CD4-positive, alpha-beta T cell treated with Interleukin-15 for 1 hour (primary cell): ENCODE data around the gene OR2L2.
"Not testable (repeated sequence)": the region's sequence is repeated elsewhere in the genome, so short reads cannot be mapped to it uniquely, and the experiment has no call there.

Source experiments
- DNase-seq: peaks from one replicate; pipeline ENCODE4 v3.0.0-alpha.2; 2020

The OR2L2 gene, protein sequence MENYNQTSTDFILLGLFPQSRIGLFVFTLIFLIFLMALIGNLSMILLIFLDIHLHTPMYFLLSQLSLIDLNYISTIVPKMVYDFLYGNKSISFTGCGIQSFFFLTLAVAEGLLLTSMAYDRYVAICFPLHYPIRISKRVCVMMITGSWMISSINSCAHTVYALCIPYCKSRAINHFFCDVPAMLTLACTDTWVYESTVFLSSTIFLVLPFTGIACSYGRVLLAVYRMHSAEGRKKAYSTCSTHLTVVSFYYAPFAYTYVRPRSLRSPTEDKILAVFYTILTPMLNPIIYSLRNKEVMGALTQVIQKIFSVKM

DNA sequence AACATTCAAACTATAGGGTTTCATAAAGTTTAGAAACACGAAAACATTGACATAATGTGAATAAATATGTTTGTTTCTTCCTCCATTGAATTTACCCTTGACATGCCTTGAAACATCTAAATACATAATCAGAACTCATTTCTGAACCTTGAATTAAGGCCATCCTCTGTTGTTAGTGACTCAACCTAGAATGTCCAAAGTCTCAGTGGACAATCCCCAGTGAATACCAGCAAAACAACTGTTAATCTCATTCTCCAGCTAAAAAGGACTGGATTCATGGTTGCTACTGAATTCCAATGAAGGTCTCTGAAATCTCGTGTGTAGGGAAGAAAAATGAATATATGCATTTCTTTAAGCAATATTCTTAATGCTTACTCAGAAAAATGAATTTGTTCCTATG, at the start of gene OR2L2:
TSS of gene OR2L2 (plus strand) at position 301 of the 400 bp plus-strand sequence. CDS start 8,198 bp downstream, outside the sequence.
- DNase-seq = no peak

DNA sequence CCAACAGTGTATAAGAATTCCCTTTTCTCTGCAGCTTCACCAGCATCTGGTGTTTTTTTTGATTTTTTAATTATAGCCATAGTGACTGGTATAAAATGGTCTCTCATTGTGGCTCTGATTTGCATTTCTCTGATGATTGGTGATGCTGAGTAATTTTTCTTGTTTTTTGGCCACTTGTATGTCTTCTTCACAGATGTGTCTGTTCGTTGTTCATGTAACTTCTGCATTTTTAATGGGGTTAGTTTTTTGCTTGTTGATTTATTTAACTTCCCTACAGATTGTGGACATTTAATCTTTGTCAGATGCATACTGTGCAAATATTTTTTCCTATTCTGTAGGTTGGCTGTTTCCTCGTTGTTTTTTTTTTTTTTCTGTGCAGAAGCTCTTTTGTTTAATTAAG, 36.9 kb upstream of the OR2L2 start:
- DNase-seq = no peak

GRCh38 chr1:247998811-247999210, 31.1 kb upstream of the OR2L2 start:
- DNase-seq = no peak

DNA sequence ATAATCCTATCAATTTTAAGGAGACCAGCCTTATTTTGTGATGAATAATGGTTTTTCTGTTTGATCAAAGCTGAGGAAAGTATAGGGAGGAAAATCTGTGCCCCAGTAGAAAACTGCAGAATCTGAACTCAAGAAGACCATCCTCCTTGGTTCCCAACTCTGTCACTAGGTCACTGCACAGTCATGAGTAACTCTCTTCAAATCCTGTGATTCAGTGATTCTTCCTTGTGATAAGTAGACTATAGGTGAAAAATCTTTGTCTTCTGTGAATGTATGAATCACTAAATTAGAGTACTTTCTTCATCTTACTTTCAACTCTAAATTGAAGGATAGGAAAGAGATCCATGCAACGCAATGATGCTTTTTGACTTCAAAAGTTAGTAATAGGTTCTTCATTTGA, 29.7 kb upstream of the OR2L2 start:
- DNase-seq = no peak

DNA sequence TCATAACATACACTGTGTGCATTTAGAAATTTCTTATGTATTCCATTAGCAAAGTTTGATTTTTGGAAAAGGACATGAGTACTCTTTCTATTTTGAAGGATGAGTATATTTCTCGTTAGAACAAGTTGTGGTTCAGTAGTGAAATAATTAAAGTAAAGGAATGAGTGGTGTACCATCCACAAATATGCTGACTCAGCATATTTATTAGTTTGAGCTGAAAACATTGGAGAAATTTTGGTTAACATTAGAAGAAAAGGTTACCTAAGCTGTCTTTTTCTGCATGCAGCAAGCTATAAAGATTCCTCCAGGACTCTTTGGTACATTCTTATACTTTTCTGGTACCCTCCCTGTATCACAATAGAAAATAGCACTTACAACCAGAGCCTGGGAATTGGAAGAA, 22.1 kb upstream of the OR2L2 start:
- no peak for DNase-seq

GRCh38 chr1:248009681-248010080, 20.2 kb upstream of the OR2L2 start:
- no peak for DNase-seq

GRCh38 chr1:248013229-248013710, 16.6 kb upstream of the OR2L2 start, which contains the start of gene OR2L5:
TSS of gene OR2L5 (plus strand) at chr1:248013660. CDS start at chr1:248021948, 8,288 bp downstream.
- no peak for DNase-seq

DNA sequence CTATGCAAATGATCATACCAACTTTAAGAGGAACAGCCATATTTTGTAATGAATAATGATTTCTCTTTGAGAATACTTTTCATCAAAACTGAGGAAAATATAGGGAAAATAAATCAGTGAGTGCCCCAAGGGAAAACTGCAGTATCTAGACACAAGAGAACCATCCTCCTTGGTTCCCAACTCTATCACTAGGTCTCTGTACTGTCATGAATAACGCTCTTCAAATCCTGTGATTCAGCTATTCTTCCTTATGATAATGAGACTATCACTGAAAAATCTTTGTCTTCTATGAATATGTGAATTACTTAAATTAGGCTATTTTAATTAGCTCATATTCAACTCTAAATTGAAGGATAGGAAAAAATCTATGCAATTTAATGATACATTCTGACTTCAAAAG, 14.1 kb upstream of the OR2L2 start:
- no peak for DNase-seq

- DNase-seq = no peak
Measured at GRCh38 chr1:248045209-248045608, 15.3 kb downstream of the OR2L2 start.

GRCh38 chr1:248046536-248046935, 16.7 kb downstream of the OR2L2 start, which contains the start of gene OR2L3:
TSS of gene OR2L3 (plus strand) at chr1:248046836. CDS start at chr1:248060682, 13,846 bp downstream.
- DNase-seq = no peak

DNA sequence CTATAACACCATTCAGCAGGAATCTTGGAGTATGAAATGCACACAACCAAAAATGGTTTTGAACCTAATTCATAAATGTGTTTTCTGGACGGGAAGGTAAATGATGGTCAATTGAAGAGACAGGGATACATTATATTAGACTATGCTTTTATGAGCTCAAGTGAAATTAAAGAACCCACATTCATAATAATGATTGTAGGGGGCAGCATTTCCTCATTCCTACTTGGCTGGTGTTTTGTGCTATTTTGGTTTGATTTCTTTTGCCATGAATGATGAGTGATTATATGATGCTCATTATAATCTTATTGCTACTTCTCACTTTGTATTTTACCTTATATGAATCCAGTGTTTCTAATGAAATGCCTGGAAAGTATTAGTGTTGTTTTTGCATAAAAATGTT, 17.1 kb downstream of the OR2L2 start:
- no peak for DNase-seq

GRCh38 chr1:248054671-248055070, 24.8 kb downstream of the OR2L2 start:
- DNase-seq = no peak

DNA sequence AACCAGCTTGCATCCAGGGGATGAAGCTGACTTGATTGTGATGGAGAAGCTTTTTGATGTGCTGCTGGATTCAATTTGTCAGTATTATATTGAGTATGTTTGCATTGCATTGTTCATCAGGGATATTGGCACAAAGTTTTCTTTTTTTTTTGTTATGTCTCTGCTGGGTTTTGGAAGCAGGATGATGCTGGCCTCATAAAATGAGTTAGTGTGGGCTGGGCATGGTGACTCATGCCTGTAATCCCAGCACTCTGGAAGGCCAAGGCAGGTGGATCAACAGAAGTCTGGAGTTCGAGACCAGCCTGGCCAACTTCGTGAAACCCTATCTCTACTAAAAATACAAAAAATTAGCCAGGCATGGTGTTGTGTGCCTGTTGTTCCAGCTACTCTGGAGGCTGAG, 25.4 kb downstream of the OR2L2 start:
- DNase-seq = no peak

- no peak for DNase-seq
Measured at GRCh38 chr1:248065071-248065470, 35.2 kb downstream of the OR2L2 start.

DNA sequence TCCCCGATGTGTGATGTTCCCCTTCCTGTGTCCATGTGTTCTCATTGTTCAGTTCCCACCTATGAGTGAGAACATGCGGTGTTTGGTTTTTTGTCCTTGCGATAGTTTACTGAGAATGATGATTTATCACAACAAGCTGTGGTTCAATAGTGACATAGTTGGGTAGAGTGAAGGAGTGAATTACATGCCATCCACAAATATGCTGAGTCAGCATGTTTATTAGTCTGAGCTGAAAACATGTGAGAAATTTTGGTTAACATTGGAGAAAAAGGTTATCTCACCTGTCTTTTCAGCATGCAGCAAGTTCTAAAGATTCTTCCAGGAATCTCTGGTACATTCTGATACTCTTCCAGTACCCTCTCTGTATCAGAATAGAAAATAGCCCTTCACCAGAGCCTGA, 35.7 kb downstream of the OR2L2 start:
- DNase-seq = no peak

DNA sequence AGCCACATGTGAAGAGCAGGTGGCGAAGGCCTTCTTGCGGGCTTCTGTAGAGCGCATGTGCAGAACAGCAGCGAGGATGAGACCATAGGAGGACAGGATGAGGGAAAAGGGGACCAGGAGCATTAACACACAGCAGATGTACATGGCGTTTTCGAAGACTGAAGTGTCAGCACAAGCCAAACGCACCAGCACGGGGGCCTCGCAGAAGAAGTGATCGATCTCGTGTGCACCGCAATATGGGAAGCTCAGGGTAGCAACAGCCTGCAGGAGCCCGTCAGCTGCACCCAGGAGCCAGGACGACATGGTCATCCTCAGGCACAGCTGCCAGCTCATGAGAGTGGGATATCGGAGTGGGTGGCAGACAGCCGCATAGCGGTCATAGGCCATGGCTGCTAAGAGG, 54.0 kb downstream of the OR2L2 start:
- DNase-seq = not testable (repeated sequence)
